Astrocyte of the spinal cord (primary cell): Measurements from ENCODE around the gene NLRP6.

Experiments
- DNase-seq: peaks from one replicate; pipeline ENCODE4 v3.0.0; 2011; ENCODE audit warnings: low read depth, low spot score
- H3K4me3 ChIP-seq: 2 replicates; pipeline ENCODE4 v1.5.1; 2011; ENCODE audit warnings: low read depth, mild to moderate bottlenecking, low read length, moderate library complexity
- in situ Hi-C: cut with HindIII; loops from 2 replicates; pipeline ENCODE4 v1.10.0; 2017; ENCODE audit warnings: low sequenced_read_pairs
- TF ChIP-seq, protein P1 (sequence below): IDR thresholded peaks from 2 replicates; pipeline ENCODE4 v1.5.1; 2012; ENCODE audit warnings: low read depth, mild to moderate bottlenecking, low read length, inconsistent platforms

Gene NLRP6

DNA sequence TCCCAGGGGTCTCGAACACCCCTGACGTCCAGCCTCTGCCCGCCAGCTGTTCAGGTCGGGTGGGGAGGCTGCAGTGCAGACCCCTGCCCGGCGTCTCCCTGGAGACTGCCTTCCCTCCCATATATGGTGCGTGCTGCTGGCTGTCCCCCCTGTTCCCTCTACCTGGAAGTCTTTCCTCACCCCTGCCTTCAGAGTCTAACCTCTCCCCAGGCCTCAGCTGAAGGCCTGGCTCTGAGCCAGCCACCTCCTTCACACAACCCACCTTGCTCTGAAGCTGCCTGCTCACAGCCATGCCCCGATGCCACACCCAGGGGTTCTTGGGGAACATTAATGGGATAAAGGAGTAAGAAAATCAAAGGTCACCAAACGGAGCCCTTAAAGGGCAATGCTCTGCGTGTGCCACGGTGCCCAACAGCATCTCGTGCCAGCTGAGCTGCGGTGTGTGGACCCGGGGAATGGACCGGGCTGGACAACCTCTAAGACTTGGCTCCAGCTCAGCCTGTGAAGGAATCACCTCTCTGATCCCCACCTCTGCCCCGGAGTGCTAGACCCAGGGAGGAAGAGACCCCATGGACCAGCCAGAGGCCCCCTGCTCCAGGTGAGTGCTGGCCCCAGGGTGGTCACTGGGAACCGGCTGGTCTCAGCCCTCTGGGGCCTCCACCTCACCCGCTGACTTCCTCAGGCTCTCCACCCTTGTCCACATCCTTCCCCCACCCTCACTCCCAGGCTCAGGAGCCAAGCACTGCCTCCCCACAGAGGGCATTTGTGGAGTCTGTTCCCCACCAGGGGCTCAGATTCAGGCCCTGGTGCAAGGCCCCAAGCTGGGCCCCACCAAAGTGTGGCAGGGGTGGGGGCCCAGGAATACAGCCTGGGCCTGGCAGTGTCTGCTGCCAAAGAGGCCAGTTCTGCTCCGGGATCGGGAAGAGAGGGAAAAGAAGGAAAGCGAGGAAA is at the start of gene NLRP6:
Gene NLRP6 (plus strand): TSS at position 407 of the 951 bp plus-strand sequence. CDS start 163 bp downstream, at position 570.
- no peak within 1 kb of the TSS for H3K4me3 ChIP-seq
- TF ChIP-seq, protein P1, sequence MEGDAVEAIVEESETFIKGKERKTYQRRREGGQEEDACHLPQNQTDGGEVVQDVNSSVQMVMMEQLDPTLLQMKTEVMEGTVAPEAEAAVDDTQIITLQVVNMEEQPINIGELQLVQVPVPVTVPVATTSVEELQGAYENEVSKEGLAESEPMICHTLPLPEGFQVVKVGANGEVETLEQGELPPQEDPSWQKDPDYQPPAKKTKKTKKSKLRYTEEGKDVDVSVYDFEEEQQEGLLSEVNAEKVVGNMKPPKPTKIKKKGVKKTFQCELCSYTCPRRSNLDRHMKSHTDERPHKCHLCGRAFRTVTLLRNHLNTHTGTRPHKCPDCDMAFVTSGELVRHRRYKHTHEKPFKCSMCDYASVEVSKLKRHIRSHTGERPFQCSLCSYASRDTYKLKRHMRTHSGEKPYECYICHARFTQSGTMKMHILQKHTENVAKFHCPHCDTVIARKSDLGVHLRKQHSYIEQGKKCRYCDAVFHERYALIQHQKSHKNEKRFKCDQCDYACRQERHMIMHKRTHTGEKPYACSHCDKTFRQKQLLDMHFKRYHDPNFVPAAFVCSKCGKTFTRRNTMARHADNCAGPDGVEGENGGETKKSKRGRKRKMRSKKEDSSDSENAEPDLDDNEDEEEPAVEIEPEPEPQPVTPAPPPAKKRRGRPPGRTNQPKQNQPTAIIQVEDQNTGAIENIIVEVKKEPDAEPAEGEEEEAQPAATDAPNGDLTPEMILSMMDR: no peak
- DNase-seq: no peak
- in situ Hi-C loops: no loop called here

DNA sequence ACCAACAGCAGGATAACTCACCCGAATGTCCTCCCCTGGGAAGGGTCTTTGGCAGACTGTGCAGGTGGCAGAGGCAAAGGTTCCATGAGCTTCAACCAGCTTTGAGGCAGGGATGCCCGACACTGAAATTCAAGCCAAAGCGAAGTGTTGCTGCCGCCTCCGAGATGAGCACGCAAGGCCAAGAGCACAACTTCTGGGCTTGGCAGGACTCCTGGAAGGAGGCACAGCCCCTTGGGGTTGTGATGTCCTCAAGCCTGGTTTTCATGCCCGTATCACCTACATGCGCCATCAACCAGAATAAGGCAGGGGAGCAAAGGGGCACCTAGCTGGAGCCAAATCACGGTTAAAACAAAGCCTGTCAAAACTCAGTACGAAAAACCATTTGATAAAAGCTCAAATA is 47.8 kb upstream of the NLRP6 start:
- in situ Hi-C loops: no loop called here
- no peak for DNase-seq
- TF ChIP-seq, protein P1: no peak

DNA sequence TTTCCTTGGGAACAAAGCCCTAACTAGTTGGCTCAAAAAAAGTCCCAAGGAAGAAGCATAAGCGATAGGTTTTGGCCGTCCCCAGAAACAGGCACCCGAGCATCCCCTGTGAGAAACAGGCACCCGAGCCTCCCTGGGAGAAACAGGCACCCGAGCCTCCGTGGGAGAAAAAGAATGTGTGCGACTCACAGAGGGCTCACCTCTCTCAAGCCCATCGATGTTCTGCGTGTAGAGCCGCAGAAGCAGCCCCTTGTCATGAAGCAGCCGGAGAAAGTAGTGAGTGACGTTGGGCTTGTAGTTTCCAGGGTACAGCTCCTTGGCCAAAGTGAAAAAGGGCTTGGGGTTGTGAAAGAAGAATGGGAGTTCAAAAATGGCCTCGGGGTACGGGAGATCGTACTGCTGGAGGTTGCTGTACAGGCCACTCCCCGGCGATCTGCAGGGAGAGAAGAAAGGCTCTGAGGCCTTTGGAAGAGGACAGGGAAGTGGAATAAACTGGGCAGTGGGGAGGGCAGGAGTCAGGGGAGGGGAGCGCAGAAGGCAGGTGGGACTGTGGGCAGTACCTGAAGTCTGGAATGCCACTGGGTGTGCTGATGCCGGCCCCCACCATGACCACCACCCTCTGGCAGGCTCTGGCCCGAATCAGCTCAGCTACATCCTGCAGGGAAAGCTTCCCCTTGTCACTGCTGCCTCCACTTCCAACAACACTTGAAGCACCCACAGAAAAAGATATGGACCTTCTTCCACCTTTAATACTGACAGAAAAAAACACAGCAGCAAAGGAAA is 45.2 kb upstream of the NLRP6 start:
- DNase-seq: no peak
- H3K4me3 ChIP-seq: no peak overlapping the region
- TF ChIP-seq, protein P1: no peak
- in situ Hi-C loops: no loop called here

More for the DNA sequence above, 47.8 kb upstream of the NLRP6 start:
- no peak overlapping the region for H3K4me3 ChIP-seq

DNA sequence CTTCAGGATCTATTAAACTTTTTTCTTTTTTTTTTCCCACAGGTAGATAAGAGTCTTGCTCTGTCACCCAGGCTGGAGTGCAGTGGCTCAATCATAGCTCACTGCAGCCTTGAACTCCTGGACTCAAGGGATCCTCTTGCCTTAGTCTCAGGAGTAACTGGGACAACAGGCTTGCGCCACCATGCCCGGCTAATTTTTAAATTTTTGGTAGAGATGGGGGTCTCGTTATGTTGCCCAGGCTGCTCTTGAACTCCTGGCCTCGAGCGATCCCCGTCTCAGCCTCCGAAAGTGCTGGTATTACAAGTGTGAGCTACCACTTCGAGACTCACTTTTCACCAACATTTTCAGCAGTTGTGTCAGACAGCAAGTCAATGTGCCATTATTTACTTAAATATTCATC is 43.0 kb upstream of the NLRP6 start:
- H3K4me3 ChIP-seq: peak overlapping the region; percentile 82
- TF ChIP-seq, protein P1: no peak
- DNase-seq: no peak
- in situ Hi-C loops: no loop called here

DNA sequence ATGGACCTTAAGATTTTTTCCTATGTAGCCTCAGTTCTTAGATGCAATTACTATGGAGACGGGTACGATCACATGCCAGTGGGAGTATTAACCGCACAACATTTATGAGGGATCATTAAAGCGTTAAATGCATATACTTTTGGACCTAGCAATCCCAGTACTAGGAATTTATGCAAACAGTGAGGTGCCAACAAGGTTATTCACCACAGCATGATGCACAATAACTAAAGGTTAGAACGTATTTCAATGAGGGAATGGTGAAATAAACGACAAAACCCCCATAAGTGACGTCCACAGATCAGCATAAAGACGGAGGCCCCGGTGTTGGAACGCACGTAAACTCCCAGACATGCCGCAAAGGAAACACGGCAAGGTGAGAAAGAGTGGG is 42.6 kb upstream of the NLRP6 start:
- peak; percentile 17 for DNase-seq
- peak overlapping the region; percentile 82 for H3K4me3 ChIP-seq
- TF ChIP-seq, protein P1: no peak
- in situ Hi-C loops: no loop called here

DNA sequence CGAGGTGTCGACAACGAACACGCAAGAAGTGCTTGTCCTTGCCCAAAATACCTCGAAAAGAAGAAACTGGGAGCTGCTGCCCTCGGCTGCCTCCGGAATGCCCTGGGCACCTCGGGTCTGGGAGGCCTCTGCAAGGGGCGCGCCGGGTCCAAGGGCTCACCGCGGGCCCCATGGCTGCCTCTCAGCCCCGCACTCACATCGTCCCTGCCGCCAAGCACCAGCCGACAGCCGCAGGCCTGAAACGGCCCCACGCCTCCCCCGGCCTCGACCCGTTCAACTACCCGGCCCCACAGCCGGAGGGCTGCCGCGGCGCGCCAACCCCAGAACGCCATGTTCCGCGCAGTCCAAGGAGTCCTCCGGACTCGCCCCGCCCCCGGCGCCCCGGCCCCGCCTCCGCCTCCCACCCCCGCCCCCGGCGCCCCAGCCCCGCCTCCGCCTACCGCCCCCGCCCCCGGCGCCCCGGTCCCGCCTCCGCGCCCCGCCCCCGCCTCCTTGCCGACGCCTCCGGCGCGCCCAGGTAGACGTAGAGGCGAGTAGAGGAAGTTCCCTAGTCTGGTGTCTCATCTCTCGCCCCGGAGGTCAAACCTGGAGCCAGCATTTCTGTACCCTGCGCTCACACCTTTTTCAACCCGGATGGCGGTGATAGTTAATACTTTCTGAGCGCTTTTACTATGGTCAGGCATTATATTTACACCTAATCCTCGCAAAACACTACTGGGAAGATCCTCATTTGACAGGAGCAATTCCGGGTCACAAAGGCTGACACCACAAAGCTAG is 42.0 kb upstream of the NLRP6 start, which contains the start of gene SIRT3:
Gene SIRT3 (minus strand): TSS at position 346 of the 777 bp plus-strand sequence. CDS start 14 bp downstream, at position 332.
- DNase-seq: peak; percentile 79
- in situ Hi-C loops: no loop called here
- TF ChIP-seq, protein P1: no peak
- H3K4me3 ChIP-seq: peak within 1 kb of the TSS; percentile 94
